Caco-2 (cell line): ENCODE results near the gene KIAA0753. TPM values are rescaled to one million over a fixed set of nuclear protein-coding genes. Genes with fewer than 3 reads are reported as not detected.

ENCODE experiments used
- BruUV-seq: library from RNA; stranded (reverse); fragments of 400-500 nt; replicated peaks from 2 replicates; lab custom pipeline; 2021; lab: Mats Ljungman, UMichigan
- CTCF ChIA-PET: fragments of 300-600 bp; sonication (Branson Sonifier 250); formaldehyde crosslinking; loops from one replicate; lab custom pipeline; 2022; ENCODE audit warnings: antibody characterized with exemption; lab: Charles Lee
- POLR2A ChIA-PET: fragments of 300-600 bp; sonication (Branson Sonifier 250); formaldehyde crosslinking; loops from one replicate; lab custom pipeline; 2022; ENCODE audit warnings: antibody characterized with exemption; lab: Charles Lee
- DNase-seq, 2 experiments: peaks; one replicate each; pipeline versions ENCODE4 v3.0.0 to v3.0.0-alpha.2; 2020 to 2022
- H3K27me3 ChIP-seq: replicated peaks from 2 replicates; pipeline ENCODE4 v1.6.0; 2011; ENCODE audit warnings: low read length; ENCODE audit not compliant: control insufficient read depth, insufficient read depth
- H3K36me3 ChIP-seq: 2 replicates; pipeline ENCODE4 v1.5.1; 2011; ENCODE audit warnings: low read length; ENCODE audit not compliant: control insufficient read depth, insufficient read depth
- H3K4me1 ChIP-seq: fragments of 250-450 bp; sonication (Bioruptor Pico); 2 replicates; pipeline ENCODE4 v1.5.1; 2020; ENCODE audit warnings: mild to moderate bottlenecking
- H3K4me3 ChIP-seq: 2 replicates; pipeline ENCODE4 v1.5.1; 2011; ENCODE audit warnings: low read depth, mild to moderate bottlenecking, control low read depth, low read length
- H3K9me3 ChIP-seq: fragments of 250-450 bp; sonication (Bioruptor Pico); 2 replicates; pipeline ENCODE4 v1.5.1; 2020; ENCODE audit warnings: mild to moderate bottlenecking, moderate library complexity
- H3K27ac Mint-ChIP-seq: one replicate; pipeline ENCODE4 v1.8.0; 2022; ENCODE audit warnings: mixed read lengths; ENCODE audit not compliant: unreplicated experiment
- H3K27me3 Mint-ChIP-seq: one replicate; pipeline ENCODE4 v1.8.0; 2022; ENCODE audit warnings: mixed read lengths; ENCODE audit not compliant: insufficient read depth, unreplicated experiment
- H3K36me3 Mint-ChIP-seq: one replicate; pipeline ENCODE4 v1.8.0; 2022; ENCODE audit warnings: mild to moderate bottlenecking, mixed read lengths; ENCODE audit not compliant: insufficient read depth, unreplicated experiment
- H3K4me1 Mint-ChIP-seq: one replicate; pipeline ENCODE4 v1.8.0; 2022; ENCODE audit warnings: low read depth, mixed read lengths; ENCODE audit not compliant: unreplicated experiment
- H3K4me3 Mint-ChIP-seq: one replicate; pipeline ENCODE4 v1.8.0; 2022; ENCODE audit warnings: mild to moderate bottlenecking, moderate library complexity, mixed read lengths; ENCODE audit not compliant: unreplicated experiment
- H3K9me3 Mint-ChIP-seq: one replicate; pipeline ENCODE4 v1.8.0; 2022; ENCODE audit warnings: mixed read lengths; ENCODE audit not compliant: unreplicated experiment
- CTCF ChIP-seq, 2 experiments: fragments of 200-600 bp in 1 of 2; IDR thresholded peaks; 1 replicate in 1 of 2; 2 replicates in 1 of 2; pipeline versions ENCODE4 v1.5.1 to v1.8.0; 2011 to 2022; ENCODE audit warnings: antibody characterized with exemption in 1 of 2, control low read depth in 1 of 2, inconsistent platforms in 1 of 2, low read depth in 1 of 2, low read length in 1 of 2, mild to moderate bottlenecking in 1 of 2, moderate library complexity in 1 of 2; ENCODE audit not compliant: insufficient read depth in 1 of 2, severe bottlenecking in 1 of 2, unreplicated experiment in 1 of 2
- intact Hi-C: fragments of 100-400 bp; cut with micrococcal nuclease; formaldehyde crosslinking; loops from one replicate; pipeline ENCODE4 v1.10.0; 2022; ENCODE audit not compliant: unreplicated experiment
- total RNA-seq: library from RNA; stranded (reverse); gene quantifications from 2 replicates; pipeline ENCODE4 v1.2.3, GENCODE V29; 2022

KIAA0753 gene
- total RNA-seq, 1 experiment from 2014 or later: 7.7 TPM

GRCh38 chr17:6630390-6630789, 10.1 kb downstream of the KIAA0753 start:
- POLR2A ChIA-PET: no interaction called here
- BruUV-seq: no TSS peak

GRCh38 chr17:6627019-6627418, 13.5 kb downstream of the KIAA0753 start:
- no peaks in the 10 kb centered on the region for H3K9me3 Mint-ChIP-seq
- no peaks in the 10 kb centered on the region for H3K4me1 ChIP-seq
- no peaks in the 10 kb centered on the region for H3K27me3 ChIP-seq
- DNase-seq: no peak
- ChIA-PET POLR2A (no interaction called here), CTCF (no interaction called here)
- H3K9me3 ChIP-seq: no peaks in the 10 kb centered on the region
- no peak overlapping the region for H3K4me3 ChIP-seq
- no peaks in the 10 kb centered on the region for H3K4me1 Mint-ChIP-seq
- H3K36me3 Mint-ChIP-seq: no peaks in the 10 kb centered on the region
- intact Hi-C loops: no loop called here
- no peak overlapping the region for H3K27ac Mint-ChIP-seq
- no peaks in the 10 kb centered on the region for H3K36me3 ChIP-seq
- H3K27me3 Mint-ChIP-seq: no peaks in the 10 kb centered on the region
- no peak overlapping the region for H3K4me3 Mint-ChIP-seq
- TF ChIP-seq CTCF (IDR thresholded peaks at IDR 0.05; ENCODE audit: insufficient read depth in 1 of 2, low read depth in 1 of 2, low read length in 1 of 2, severe bottlenecking in 1 of 2, unreplicated experiment in 1 of 2): no peak
- BruUV-seq: no TSS peak

More at GRCh38 chr17:6630390-6630789, 10.1 kb downstream of the KIAA0753 start:
- Mint-ChIP-seq H3K27me3 (no peaks in the 10 kb centered on the region), H3K4me3 (no peak overlapping the region), H3K27ac (no peak overlapping the region), H3K4me1 (no peaks in the 10 kb centered on the region), H3K9me3 (no peaks in the 10 kb centered on the region), H3K36me3 (no peaks in the 10 kb centered on the region)
- no peak for TF ChIP-seq CTCF (IDR thresholded peaks at IDR 0.05; ENCODE audit: insufficient read depth in 1 of 2, low read depth in 1 of 2, low read length in 1 of 2, severe bottlenecking in 1 of 2, unreplicated experiment in 1 of 2)
- intact Hi-C loops: no loop called here
- no peaks in the 10 kb centered on the region for H3K36me3 ChIP-seq
- DNase-seq: no peak
- no peaks in the 10 kb centered on the region for H3K27me3 ChIP-seq
- no peak overlapping the region for H3K4me3 ChIP-seq
- H3K9me3 ChIP-seq: no peaks in the 10 kb centered on the region
- CTCF ChIA-PET: no interaction called here
- no peaks in the 10 kb centered on the region for H3K4me1 ChIP-seq

- no peaks in the 10 kb centered on the region for H3K36me3 Mint-ChIP-seq
- no peak for TF ChIP-seq CTCF (IDR thresholded peaks at IDR 0.05; ENCODE audit: insufficient read depth in 1 of 2, low read depth in 1 of 2, low read length in 1 of 2, severe bottlenecking in 1 of 2, unreplicated experiment in 1 of 2)
- CTCF ChIA-PET: no interaction called here
Measured at GRCh38 chr17:6626616-6627015, 13.9 kb downstream of the KIAA0753 start.

More at GRCh38 chr17:6626616-6627015, 13.9 kb downstream of the KIAA0753 start:
- Mint-ChIP-seq H3K4me1 (no peaks in the 10 kb centered on the region), H3K27me3 (no peaks in the 10 kb centered on the region), H3K27ac (no peak overlapping the region), H3K4me3 (no peak overlapping the region), H3K9me3 (no peaks in the 10 kb centered on the region)
- Histone ChIP-seq H3K9me3 (no peaks in the 10 kb centered on the region), H3K4me3 (no peak overlapping the region), H3K4me1 (no peaks in the 10 kb centered on the region), H3K27me3 (no peaks in the 10 kb centered on the region), H3K36me3 (no peaks in the 10 kb centered on the region)
- intact Hi-C loops: no loop called here
- DNase-seq: no peak
- POLR2A ChIA-PET: no interaction called here
- no TSS peak for BruUV-seq
